ENCODE measurements around the gene KRTAP4-5. TPM values are rescaled to one million over a fixed set of nuclear protein-coding genes. Genes with fewer than 3 reads are reported as not detected.

KRTAP4-5 gene
- not detected in 2 replicates for total RNA-seq

GRCh38 chr17:41149652-41149985 lies at the start of gene KRTAP4-5:
TSS of gene KRTAP4-5 (minus strand) at chr17:41149825. CDS start at chr17:41149767, 58 bp downstream.

GRCh38 chr17:41189837-41190318 lies 40.3 kb upstream of the KRTAP4-5 start, which contains the start of gene KRTAP9-1:
TSS of gene KRTAP9-1 (plus strand) at chr17:41189887. CDS start at chr17:41189887, 0 bp downstream.

GRCh38 chr17:41184480-41184961 lies 34.9 kb upstream of the KRTAP4-5 start, which contains the start of gene KRTAP4-1:
TSS of gene KRTAP4-1 (minus strand) at chr17:41184911. CDS start at chr17:41184854, 57 bp downstream.

GRCh38 chr17:41177727-41178271 lies 28.2 kb upstream of the KRTAP4-5 start, which contains the start of gene KRTAP4-2:
TSS of gene KRTAP4-2 (minus strand) at chr17:41178221. CDS start at chr17:41178164, 57 bp downstream.

GRCh38 chr17:41168121-41168520 lies 18.5 kb upstream of the KRTAP4-5 start, which contains the start of gene KRTAP4-3:
TSS of gene KRTAP4-3 (minus strand) at chr17:41168221. CDS start at chr17:41168172, 49 bp downstream.

GRCh38 chr17:41160648-41161047 lies 11.0 kb upstream of the KRTAP4-5 start, which contains the start of gene KRTAP4-4:
TSS of gene KRTAP4-4 (minus strand) at chr17:41160748. CDS start at chr17:41160691, 57 bp downstream.

GRCh38 chr17:41140360-41141131 lies 9.1 kb downstream of the KRTAP4-5 start, which contains the start of gene KRTAP4-6:
TSS of gene KRTAP4-6 (minus strand) at chr17:41140544. CDS start at chr17:41140487, 57 bp downstream.

GRCh38 chr17:41123991-41124371 lies 25.6 kb downstream of the KRTAP4-5 start, which contains the start of gene KRTAP4-12:
TSS of gene KRTAP4-12 (minus strand) at chr17:41124182. CDS start at chr17:41124122, 60 bp downstream.

GRCh38 chr17:41117846-41118386 lies 31.7 kb downstream of the KRTAP4-5 start, which contains the start of gene KRTAP4-11:
TSS of gene KRTAP4-11 (minus strand) at chr17:41118373. CDS start at chr17:41118315, 58 bp downstream.

GRCh38 chr17:41105347-41105746 lies 44.3 kb downstream of the KRTAP4-5 start, which contains the start of gene KRTAP4-9:
TSS of gene KRTAP4-9 (plus strand) at chr17:41105389. CDS start at chr17:41105389, 0 bp downstream.

GRCh38 chr17:41101586-41102259 lies 47.9 kb downstream of the KRTAP4-5 start, which contains the start of gene KRTAP4-16:
TSS of gene KRTAP4-16 (minus strand) at chr17:41102209. CDS start at chr17:41102209, 0 bp downstream.

Small RNA genes lying within 50 kb of the gene (small RNA-seq; reads per million reads assigned to genes)
- gene KRTAP4-17P: not detected

Other genes starting within 250 kb of the KRTAP4-5 start
- gene KRT23, start 212.2 kb downstream of the KRTAP4-5 start, total RNA-seq: 0.16 and 0.85 TPM in 2 replicates
- gene KRT39, start 182.9 kb downstream of the KRTAP4-5 start, total RNA-seq: not detected in 2 replicates
- gene KRT40, start 165.5 kb downstream of the KRTAP4-5 start, total RNA-seq: not detected in 2 replicates
- gene KRTAP3-3, start 155.7 kb downstream of the KRTAP4-5 start, total RNA-seq: not detected in 2 replicates
- not detected in 2 replicates for gene KRTAP3-2, start 149.9 kb downstream of the KRTAP4-5 start, total RNA-seq
- not detected in 2 replicates for gene KRTAP3-1, start 140.7 kb downstream of the KRTAP4-5 start, total RNA-seq
- gene KRTAP1-5, start 122.6 kb downstream of the KRTAP4-5 start, total RNA-seq: 1.5 and 6.0 TPM in 2 replicates
- not detected in 2 replicates for gene KRTAP1-4, start 119.6 kb downstream of the KRTAP4-5 start, total RNA-seq
- not detected in 2 replicates for gene KRTAP1-3, start 115.0 kb downstream of the KRTAP4-5 start, total RNA-seq
- not detected in 2 replicates for gene KRTAP1-1, start 108.4 kb downstream of the KRTAP4-5 start, total RNA-seq
- gene KRTAP2-1, start 102.5 kb downstream of the KRTAP4-5 start, total RNA-seq: not detected in 2 replicates
- gene KRTAP2-2, start 94.6 kb downstream of the KRTAP4-5 start, total RNA-seq: not detected in 2 replicates
- gene KRTAP2-3, start 89.7 kb downstream of the KRTAP4-5 start, total RNA-seq: not detected in 2 replicates
- gene KRTAP2-4, start 83.9 kb downstream of the KRTAP4-5 start, total RNA-seq: not detected in 2 replicates
- gene KRTAP4-7, start 65.7 kb downstream of the KRTAP4-5 start, total RNA-seq: not detected in 2 replicates
- gene KRTAP4-8, start 51.7 kb downstream of the KRTAP4-5 start, total RNA-seq: not detected in 2 replicates
- not detected in 2 replicates for gene KRTAP4-16, start 47.6 kb downstream of the KRTAP4-5 start, total RNA-seq
- gene KRTAP4-9, start 44.4 kb downstream of the KRTAP4-5 start, total RNA-seq: not detected in 2 replicates
- gene KRTAP4-11, start 31.5 kb downstream of the KRTAP4-5 start, total RNA-seq: not detected in 2 replicates
- gene KRTAP4-12, start 25.6 kb downstream of the KRTAP4-5 start, total RNA-seq: not detected in 2 replicates
- not detected in 2 replicates for gene KRTAP4-6, start 9.3 kb downstream of the KRTAP4-5 start, total RNA-seq
- not detected in 2 replicates for gene KRTAP4-4, start 10.9 kb upstream of the KRTAP4-5 start, total RNA-seq
- not detected in 2 replicates for gene KRTAP4-3, start 18.4 kb upstream of the KRTAP4-5 start, total RNA-seq
- gene KRTAP4-2, start 28.4 kb upstream of the KRTAP4-5 start, total RNA-seq: not detected in 2 replicates
- not detected in 2 replicates for gene KRTAP4-1, start 35.1 kb upstream of the KRTAP4-5 start, total RNA-seq
- not detected in 2 replicates for gene KRTAP9-1, start 40.1 kb upstream of the KRTAP4-5 start, total RNA-seq
- gene KRTAP9-2, start 76.8 kb upstream of the KRTAP4-5 start, total RNA-seq: not detected in 2 replicates
- not detected in 2 replicates for gene KRTAP9-3, start 82.6 kb upstream of the KRTAP4-5 start, total RNA-seq
- gene KRTAP9-8, start 88.2 kb upstream of the KRTAP4-5 start, total RNA-seq: not detected in 2 replicates
- gene KRTAP9-4, start 99.9 kb upstream of the KRTAP4-5 start, total RNA-seq: not detected in 2 replicates
- not detected in 2 replicates for gene KRTAP9-9, start 105.6 kb upstream of the KRTAP4-5 start, total RNA-seq
- gene KRTAP9-6, start 115.6 kb upstream of the KRTAP4-5 start, total RNA-seq: not detected in 2 replicates
- not detected in 2 replicates for gene KRTAP9-7, start 125.9 kb upstream of the KRTAP4-5 start, total RNA-seq
- gene KRTAP29-1, start 153.0 kb upstream of the KRTAP4-5 start, total RNA-seq: not detected in 2 replicates
- not detected in 2 replicates for gene KRTAP16-1, start 159.5 kb upstream of the KRTAP4-5 start, total RNA-seq
- not detected in 2 replicates for gene KRTAP17-1, start 165.9 kb upstream of the KRTAP4-5 start, total RNA-seq
- gene KRT33A, start 201.0 kb upstream of the KRTAP4-5 start, total RNA-seq: not detected in 2 replicates
- not detected in 2 replicates for gene KRT33B, start 220.0 kb upstream of the KRTAP4-5 start, total RNA-seq
- 0.16 TPM in 1 of 2 replicates, not detected in the other for gene KRT34, start 232.5 kb upstream of the KRTAP4-5 start, total RNA-seq
- gene KRT31, start 247.8 kb upstream of the KRTAP4-5 start, total RNA-seq: not detected in 2 replicates

All from hair follicle dermal papilla cell (primary cell).